GM13976 (cell line): ENCODE measurements around the gene AUTS2.
"Not testable (repeated sequence)": the region's sequence is repeated elsewhere in the genome, so short reads cannot be mapped to it uniquely, and the experiment has no call there.

Experiments
- DNase-seq: peaks from one replicate; pipeline ENCODE4 v3.0.0; 2012; ENCODE audit warnings: low spot score
- CTCF ChIP-seq: IDR thresholded peaks from 2 replicates; pipeline ENCODE4 v1.5.1; 2012; ENCODE audit warnings: borderline replicate concordance, mild to moderate bottlenecking; ENCODE audit not compliant: insufficient read depth; ENCODE audit errors: extremely low read depth, missing control alignments, control extremely low read depth
- in situ Hi-C: fragments of 300-500 bp; cut with MboI; formaldehyde crosslinking; loops from one replicate; pipeline ENCODE4 v1.12.0; 2022; ENCODE audit warnings: low sequenced_read_pairs, mixed read lengths, inconsistent platforms; ENCODE audit not compliant: unreplicated experiment

Gene AUTS2

GRCh38 chr7:70726951-70727378 lies 1128.7 kb downstream of the AUTS2 start:
- DNase-seq, result no peak
- in situ Hi-C loops, result no loop called here
- no peak for TF ChIP-seq CTCF

DNA sequence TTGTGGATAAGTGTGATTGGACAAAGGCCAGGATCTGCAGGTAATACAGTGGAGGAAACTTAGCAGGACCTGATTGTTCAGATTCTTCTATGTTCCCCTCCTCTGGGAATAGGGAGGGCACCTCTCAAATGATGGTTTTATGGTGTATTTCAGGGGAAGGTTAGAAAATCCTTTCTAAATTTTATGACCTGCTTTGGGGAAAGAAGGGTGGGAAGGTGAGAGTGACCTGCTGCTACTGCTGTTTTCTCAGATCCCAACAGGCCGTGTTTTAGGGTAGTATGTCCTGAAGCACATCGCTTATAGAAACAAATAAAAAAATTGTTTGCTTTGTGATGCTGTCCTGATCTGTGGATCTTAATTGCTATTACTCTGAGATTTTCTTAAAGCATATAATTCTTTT lies 1129.6 kb downstream of the AUTS2 start:
- TF ChIP-seq CTCF, result no peak
- no peak for DNase-seq
- in situ Hi-C loops, result no loop called here

- TF ChIP-seq CTCF, result no peak
- no peak for DNase-seq
- in situ Hi-C loops, result no loop called here
These were observed 1130.7 kb downstream of the AUTS2 start for GRCh38 chr7:70728872-70729552.

- in situ Hi-C loops, DNase-seq: not testable (repeated sequence)
These were observed 1131.4 kb downstream of the AUTS2 start for GRCh38 chr7:70729553-70730157.

GRCh38 chr7:70730451-70731110 lies 1132.3 kb downstream of the AUTS2 start:
- DNase-seq, result no peak
- no peak for TF ChIP-seq CTCF
- in situ Hi-C loops, result no loop called here

GRCh38 chr7:70733090-70733489 lies 1134.8 kb downstream of the AUTS2 start:
- no peak for DNase-seq
- in situ Hi-C loops, result no loop called here
- no peak for TF ChIP-seq CTCF

- DNase-seq, result no peak
- in situ Hi-C loops, result no loop called here
- no peak for TF ChIP-seq CTCF
These were observed 1136.1 kb downstream of the AUTS2 start for GRCh38 chr7:70734411-70734810.
